ENCODE data around the gene FAM114A1. TPM values are rescaled to one million over a fixed set of nuclear protein-coding genes. Genes with fewer than 3 reads are reported as not detected.

FAM114A1 gene
- polyA plus RNA-seq: 1.2 and 3.0 TPM in 2 replicates

GRCh38 chr4:38867478-38868058 is at the start of gene FAM114A1:
TSS of gene FAM114A1 (plus strand) at chr4:38867806. CDS start at chr4:38878079, 10,273 bp downstream.

DNA sequence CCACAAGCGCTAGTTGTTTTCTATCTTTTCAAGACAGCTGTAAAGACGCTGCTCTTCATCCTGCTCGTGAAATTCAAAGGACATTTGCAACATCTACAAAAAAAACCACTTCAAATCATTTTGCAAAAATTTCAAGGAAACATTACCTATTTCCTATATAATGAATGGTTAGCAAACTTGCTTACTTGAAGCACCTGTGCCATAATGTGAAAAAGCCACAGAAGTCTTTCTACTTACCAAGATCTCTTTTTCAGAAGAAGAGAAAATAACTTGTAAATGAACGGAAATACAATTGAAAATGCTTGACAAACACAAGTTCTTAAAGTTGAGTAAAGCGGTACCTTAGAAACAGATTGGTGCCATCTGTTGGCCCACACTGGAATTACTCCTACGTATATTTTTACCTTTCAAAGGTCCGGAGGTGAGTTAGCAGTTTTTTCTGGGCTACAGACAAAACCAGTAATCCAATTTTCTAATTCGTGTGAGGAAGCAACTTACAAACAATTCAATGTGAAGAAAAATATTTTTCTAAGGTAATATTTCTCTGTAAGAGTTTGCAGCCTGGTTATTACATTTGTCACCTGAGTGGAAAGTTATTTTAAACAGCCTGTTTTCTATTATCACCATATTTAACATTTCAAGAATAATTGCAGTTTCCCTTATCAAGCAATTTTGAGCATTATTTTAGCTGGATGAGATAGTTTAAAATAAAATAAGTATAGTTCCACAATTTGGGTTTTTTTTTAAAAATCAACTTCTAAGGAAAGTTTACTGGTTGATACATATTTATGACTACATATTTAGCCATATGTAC is 10.9 kb upstream of the FAM114A1 start, which contains the start of gene TLR6:
Gene TLR6, minus strand, starts transcription at position 294 of the 814 bp plus-strand sequence. CDS start 27,344 bp downstream, outside the sequence.

Other genes with a start within 250 kb of the FAM114A1 start
- gene KLF3, start 203.6 kb upstream of the FAM114A1 start, polyA plus RNA-seq: 2.0 and 4.4 TPM in 2 replicates
- gene TLR10, start 84.8 kb upstream of the FAM114A1 start, polyA plus RNA-seq: 0.11 and 0.27 TPM in 2 replicates
- 0.32 and 1.3 TPM in 2 replicates for gene TLR1, start 63.0 kb upstream of the FAM114A1 start, polyA plus RNA-seq
- 0.44 TPM in 1 of 2 replicates, not detected in the other for gene TLR6, start 11.0 kb upstream of the FAM114A1 start, polyA plus RNA-seq
- 1.5 TPM in 1 of 2 replicates, not detected in the other for gene TMEM156, start 164.6 kb downstream of the FAM114A1 start, polyA plus RNA-seq
- 137 TPM in 2 replicates for gene KLHL5, start 194.4 kb downstream of the FAM114A1 start, polyA plus RNA-seq

Data from Purkinje cell (primary cell).